Myocyte (in vitro differentiated cells): ENCODE measurements around the gene CDKN2AIPNL. TPM values are rescaled to one million over a fixed set of nuclear protein-coding genes. Genes with fewer than 3 reads are reported as not detected.
"Not testable (repeated sequence)": the region's sequence is repeated elsewhere in the genome, so short reads cannot be mapped to it uniquely, and the experiment has no call there.

Experiments used
- DNase-seq: peaks from one replicate; pipeline ENCODE4 v3.0.0-alpha.2; 2012; ENCODE audit warnings: low read depth
- total RNA-seq: library from RNA; depleted of rRNA; stranded (reverse); fragments of >200 nt; gene quantifications from 2 replicates; pipeline ENCODE4 v1.2.3, GENCODE V29; 2014

CDKN2AIPNL gene
- total RNA-seq, 1 donor from 2014 or later = 19.2 TPM

GRCh38 chr5:134403951-134404350 is 7.7 kb downstream of the CDKN2AIPNL start:
- no peak for DNase-seq

DNA sequence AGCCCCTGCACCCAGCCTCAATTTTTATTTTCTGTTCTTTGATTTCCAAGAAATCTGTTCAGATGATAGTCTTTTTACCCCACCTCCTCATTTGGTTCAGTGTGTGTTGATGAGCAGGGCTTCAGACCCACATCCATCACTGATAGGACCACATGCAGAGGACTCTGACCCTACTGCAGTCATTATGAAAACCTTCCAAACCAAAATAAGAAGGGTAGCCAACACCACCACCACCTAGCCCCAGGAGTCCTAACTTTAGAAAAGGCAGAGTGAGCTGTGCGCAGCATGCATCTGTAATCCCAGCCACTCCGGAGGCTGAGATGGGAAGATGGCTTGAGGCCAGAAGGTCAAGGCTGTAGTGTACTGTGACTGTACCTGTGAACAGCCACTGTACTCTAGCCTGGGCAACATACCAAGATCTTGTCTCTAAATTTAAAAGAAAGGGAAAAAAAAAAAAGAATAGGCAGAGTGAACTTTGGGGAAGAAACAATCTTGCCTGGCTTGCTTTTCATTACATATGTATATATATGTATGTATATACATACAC is 13.0 kb downstream of the CDKN2AIPNL start:
- no peak for DNase-seq

- no peak for DNase-seq
Measured at GRCh38 chr5:134397196-134397595, 14.5 kb downstream of the CDKN2AIPNL start.

DNA sequence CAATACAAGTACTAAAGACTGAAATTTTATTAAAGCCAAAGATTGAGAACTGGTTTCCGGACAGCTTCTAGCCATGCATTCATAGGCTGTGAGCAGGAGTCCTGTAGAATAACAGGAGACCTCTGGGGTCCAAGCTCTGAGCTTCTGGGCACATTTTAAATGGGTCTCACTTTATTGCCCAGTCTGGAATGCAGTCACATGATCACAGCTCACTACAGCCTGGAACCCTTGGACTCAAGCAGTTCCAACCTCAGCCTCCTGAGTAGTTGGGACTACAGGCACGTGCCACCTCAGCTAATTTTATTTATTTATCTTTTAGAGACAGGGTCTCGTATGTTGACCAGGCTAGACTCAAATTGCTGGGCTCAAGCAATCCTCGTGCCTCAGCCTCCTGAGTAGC is 15.4 kb downstream of the CDKN2AIPNL start:
- no peak for DNase-seq

GRCh38 chr5:134394932-134395331 is 16.7 kb downstream of the CDKN2AIPNL start:
- no peak for DNase-seq

- no peak for DNase-seq
Measured at GRCh38 chr5:134392301-134392700, 19.4 kb downstream of the CDKN2AIPNL start.

GRCh38 chr5:134387443-134387842 is 24.2 kb downstream of the CDKN2AIPNL start:
- no peak for DNase-seq

GRCh38 chr5:134383980-134384697 is 27.5 kb downstream of the CDKN2AIPNL start:
- DNase-seq = no peak

- not testable (repeated sequence) for DNase-seq
Measured at GRCh38 chr5:134382204-134382603, 29.5 kb downstream of the CDKN2AIPNL start.

DNA sequence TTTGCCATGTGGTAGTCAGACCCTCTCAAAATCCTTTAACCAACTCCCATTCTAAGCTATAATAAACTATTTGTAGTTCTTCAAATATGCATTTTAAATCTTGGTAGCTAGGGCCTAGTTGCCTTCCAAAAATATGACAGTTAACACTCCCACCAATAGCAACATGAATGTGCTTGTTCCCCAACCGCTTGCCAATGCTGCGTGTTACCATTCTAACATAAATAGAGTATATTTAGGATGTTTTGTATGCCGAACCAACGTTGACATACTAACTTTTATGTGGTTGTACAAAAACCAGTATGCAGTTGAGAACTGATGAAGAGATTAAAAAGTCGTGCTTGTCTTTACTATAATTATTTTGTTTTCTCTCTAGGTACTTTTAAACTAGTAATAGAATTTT is 31.3 kb downstream of the CDKN2AIPNL start:
- no peak for DNase-seq

DNA sequence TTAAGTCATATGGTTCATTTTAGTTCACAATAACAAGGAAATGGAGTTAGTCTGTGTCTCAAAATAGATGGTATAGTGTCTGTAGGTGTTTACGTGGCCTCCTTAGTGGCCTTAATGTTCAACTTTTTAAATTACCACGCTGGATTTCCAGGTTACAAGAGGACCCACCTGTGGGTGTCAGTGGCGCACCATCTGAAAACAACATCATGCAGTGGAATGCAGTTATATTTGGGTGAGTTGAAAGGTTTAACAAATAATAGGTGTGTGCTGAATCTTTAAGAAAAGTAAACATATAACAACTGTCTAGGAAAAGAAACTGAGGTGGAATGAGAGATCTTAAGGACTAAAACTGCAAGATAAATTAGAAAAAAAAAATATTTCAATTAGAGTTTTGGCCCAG is 37.4 kb downstream of the CDKN2AIPNL start:
- DNase-seq = no peak

DNA sequence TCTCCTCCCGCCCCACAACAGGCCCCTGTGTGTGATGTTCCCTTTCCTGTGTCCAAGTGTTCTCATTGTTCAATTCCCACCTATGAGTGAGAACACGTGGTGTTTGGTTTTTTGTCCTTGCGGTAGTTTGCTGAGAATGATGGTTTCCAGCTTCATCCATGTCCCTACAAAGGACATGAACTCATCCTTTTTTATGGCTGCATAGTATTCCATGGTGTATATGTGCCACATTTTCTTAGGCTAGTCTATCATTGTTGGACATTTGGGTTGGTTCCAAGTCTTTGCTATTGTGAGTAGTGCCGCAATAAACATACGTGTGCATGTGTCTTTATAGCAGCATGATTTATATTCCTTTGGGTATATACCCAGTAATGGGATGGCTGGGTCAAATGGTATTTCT is 38.0 kb downstream of the CDKN2AIPNL start:
- DNase-seq = not testable (repeated sequence)

DNA sequence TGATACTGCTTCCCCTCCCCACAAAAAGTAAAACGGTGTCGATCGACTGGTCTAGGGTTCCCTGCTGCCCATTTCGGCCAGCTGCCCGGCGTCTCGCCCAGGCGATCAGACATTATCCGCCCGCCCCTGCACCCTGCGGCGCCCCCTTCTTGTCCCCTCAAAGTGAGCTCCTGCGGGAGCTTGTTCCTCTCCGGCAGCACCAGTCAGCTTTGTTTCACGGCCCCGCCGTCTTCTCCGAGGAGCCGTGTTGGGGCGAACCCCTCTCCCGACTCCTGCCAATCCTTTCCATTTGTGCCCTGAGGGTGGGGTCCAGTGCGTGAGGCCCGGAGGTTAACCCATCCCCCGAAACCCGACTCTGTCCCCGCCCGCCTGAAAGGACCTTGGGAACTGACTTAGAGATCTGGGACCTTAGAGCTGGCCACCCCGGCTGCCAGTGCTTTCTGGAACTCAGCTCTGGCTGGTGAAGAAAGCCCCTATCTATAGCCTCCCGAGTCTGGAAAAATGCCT is 39.8 kb downstream of the CDKN2AIPNL start:
- peak; percentile 87 for DNase-seq

DNA sequence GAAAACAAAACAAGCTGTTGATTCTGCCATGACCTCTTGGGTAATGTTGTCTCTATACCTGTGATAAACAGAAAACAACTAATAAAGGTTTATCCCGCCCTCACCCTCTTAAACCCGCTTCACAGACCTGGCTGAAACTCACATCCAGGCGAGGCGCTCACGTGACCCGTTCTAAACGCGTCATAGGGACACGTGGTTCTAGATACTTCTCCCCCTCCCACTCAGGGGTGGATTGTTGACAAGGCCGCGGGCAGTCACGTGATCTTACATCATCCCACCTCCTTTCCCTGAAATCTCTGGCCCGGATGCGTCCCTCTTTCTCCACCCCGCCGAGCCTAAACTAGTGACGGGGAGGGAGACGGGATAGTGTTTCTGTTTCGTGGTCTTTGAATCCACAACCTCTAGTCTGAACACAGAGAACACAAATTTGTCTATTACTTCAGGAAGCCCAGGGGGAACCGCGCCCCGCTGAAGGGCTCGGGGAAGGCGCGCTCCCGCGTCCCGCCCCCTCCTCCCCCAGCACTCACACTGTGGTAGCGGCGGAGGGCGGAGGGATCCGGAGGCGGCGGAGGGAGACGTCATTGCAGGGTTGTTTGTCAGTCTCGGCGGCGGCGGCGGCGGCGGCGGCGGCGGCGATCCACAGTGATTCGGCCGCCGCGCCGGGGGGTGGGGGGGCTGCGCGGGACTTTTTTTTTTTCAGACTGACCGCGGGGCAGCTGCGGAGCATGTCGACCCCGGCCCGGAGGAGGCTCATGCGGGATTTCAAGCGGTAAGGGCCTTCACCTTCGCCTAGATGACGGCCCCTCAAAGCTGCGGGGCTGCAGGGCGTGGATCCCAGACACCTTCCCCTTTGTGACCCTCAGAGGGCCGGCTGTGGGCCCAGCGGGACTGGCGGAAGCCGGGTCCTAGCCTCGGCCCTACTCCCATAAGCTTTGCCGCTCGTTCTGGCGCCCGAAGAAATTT is 40.5 kb downstream of the CDKN2AIPNL start, which contains the start of gene UBE2B:
Gene UBE2B (plus strand): TSS at position 699 of the 963 bp plus-strand sequence. CDS start 27 bp downstream, at position 726.
- peak; percentile 100 for DNase-seq

GRCh38 chr5:134370311-134370870 is 41.3 kb downstream of the CDKN2AIPNL start:
- no peak for DNase-seq

GRCh38 chr5:134365604-134366003 is 46.1 kb downstream of the CDKN2AIPNL start:
- DNase-seq = no peak

GRCh38 chr5:134355681-134356080 is 56.0 kb downstream of the CDKN2AIPNL start:
- no peak for DNase-seq
